GM18505 (cell line): ENCODE data around the gene HSPA1L.
"Not testable (repeated sequence)": the region's sequence is repeated elsewhere in the genome, so short reads cannot be mapped to it uniquely, and the experiment has no call there.

Source experiments
- ATAC-seq: cut with Tn5 transposase; IDR thresholded peaks from one replicate; pipeline ENCODE4 v1.9.1; 2021; ENCODE audit not compliant: unreplicated experiment
- POLR2A ChIP-seq: IDR thresholded peaks from 4 replicates; pipeline ENCODE4 v1.6.1; 2011; ENCODE audit warnings: borderline replicate concordance; ENCODE audit not compliant: insufficient read depth, insufficient read length; ENCODE audit errors: extremely low read depth

Gene HSPA1L

GRCh38 chr6:31829633-31830283 is 14.7 kb upstream of the HSPA1L start:
- no peak for ATAC-seq
- TF ChIP-seq POLR2A, result no peak

- TF ChIP-seq POLR2A, result peak; percentile 99
- peak; percentile 59 for ATAC-seq
These were observed 12.4 kb upstream of the HSPA1L start, which contains the start of gene HSPA1B for GRCh38 chr6:31827286-31828079. TSS of gene HSPA1B (plus strand) at chr6:31827738. CDS start at chr6:31827951, 213 bp downstream.

DNA sequence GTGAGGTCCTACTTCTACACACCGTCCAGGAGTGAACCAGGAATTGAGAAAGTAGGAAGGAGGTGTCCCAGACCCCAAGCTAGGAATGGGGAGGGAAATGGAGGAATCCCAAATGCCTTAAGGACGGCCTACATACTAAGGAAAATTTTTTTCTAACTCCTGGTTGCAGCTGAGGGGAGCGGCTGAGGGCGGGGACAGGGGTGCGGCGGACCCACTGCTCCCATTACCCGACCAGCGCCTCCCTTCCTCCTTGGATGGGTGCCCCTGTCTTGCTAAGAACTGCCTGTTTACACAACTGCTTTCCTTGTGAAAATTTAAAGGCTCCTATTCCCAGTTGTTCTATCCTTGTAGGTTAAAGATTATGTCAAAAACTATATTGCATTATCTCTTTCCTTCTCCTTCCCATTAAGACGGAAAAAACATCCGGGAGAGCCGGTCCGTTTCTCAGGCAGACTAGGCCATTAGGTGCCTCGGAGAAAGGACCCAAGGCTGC is 11.8 kb upstream of the HSPA1L start:
- ATAC-seq, result no peak

DNA sequence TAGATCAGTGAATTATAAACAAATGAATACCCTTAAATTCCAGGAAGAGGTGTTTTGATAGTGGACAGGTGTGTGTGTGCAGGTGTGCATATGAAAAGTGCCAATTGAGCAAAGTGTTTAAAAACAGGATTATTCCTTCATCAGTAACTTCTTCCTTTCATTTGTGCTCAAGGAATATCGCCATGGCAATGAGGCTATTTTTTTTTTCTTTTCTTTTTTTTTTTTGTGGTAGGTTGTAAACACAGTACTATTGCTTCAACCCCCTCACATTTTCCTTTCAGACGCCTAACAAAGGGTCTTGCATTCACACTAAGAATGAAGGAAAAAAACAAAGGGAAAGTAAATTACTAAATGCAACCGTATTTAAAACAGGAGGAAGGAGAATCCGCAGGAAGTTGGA is 10.5 kb upstream of the HSPA1L start:
- no peak for TF ChIP-seq POLR2A
- no peak for ATAC-seq

More for the DNA sequence above, 11.8 kb upstream of the HSPA1L start:
- TF ChIP-seq POLR2A, result no peak

GRCh38 chr6:31823592-31824196 is 8.6 kb upstream of the HSPA1L start:
- not testable (repeated sequence) for ATAC-seq

GRCh38 chr6:31822036-31822821 is 7.1 kb upstream of the HSPA1L start:
- peak; percentile 41 for ATAC-seq
- TF ChIP-seq POLR2A, result no peak

DNA sequence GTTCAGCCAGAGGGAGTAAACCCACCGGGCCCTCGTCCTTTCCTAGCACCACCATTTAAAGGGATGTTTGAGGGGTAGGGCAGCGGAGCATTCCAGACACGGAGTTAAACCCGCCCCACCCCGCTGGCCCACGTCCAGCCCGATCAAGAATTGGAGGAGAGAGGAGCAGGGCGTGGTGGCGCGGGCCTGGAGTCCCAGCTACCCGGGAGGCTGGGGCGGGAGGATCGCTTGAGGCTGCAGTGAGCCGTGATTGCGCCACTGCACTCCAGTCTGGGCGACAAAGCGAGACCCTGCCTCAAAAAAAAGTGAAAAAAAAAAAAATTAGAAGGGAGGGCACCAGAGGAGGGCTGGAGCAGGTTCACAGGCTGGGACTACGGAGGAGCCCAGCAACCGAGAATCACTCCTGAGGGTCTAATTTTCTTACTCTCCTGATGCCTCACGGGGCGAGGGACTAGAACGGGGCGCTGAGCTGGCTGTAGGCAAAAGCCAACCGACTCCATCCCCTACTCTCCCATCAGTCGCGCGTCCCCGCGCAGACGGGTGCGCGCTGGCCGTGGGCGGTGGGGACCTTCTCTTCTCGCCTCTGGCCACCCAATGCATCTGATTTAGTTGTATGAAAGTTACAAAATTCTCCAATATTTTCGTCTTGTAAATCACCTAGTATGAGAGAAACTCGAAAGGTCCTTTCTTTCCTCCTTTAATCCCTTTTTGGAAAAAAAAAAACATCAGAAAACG is 6.4 kb upstream of the HSPA1L start:
- ATAC-seq, result peak; percentile 29

GRCh38 chr6:31820399-31820798 is 5.3 kb upstream of the HSPA1L start:
- ATAC-seq, result not testable (repeated sequence)

More for the DNA sequence above, 6.4 kb upstream of the HSPA1L start:
- peak; percentile 91 for TF ChIP-seq POLR2A

DNA sequence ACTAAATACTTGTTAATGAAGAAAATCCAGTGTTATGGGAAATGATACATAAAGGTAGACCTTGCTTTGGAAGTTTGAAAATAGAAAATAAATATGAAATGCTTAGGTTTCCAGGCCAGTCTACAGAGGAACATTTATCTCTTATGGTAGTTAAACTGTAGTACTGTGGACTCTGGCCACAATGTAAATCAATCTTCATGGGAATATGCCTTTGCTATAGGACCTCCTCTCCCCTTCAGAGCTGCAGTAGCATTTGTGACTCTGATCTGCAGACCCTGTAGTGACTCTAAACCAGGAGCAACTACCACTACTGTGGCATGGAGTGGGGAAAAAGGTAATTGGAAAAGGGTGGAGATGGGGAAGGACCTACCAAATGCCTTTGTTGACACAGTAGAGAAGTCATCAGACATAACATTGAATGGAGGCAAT is 4.8 kb upstream of the HSPA1L start:
- TF ChIP-seq POLR2A, result no peak
- no peak for ATAC-seq

DNA sequence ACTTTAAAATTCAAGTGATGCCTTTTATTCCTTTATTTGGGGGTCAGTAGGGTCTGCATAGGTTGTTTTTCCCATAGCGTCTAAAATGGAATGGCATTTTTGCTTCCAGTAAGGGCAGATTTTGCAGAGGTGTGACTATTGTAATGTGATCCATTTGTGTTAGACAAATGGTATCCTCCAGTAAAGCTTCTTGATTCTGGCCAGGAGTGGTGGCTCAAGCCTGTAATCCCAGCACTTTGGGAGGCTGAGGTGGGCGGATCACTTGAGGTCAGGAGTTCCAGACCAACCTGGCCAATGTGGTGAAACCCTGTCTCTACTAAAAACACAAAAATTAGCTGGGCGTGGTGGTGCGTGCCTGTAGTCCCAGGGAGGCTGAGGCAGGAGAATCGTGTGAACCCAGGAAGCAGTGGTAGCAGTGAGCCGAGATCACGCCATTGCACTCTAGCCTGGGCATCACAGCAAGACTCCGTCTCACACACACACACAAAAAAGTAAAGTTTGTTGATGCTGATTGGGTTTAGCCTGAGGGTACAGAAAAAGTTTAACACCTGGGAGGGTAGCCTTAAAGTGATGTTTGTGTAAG is 2.9 kb upstream of the HSPA1L start:
- not testable (repeated sequence) for ATAC-seq

DNA sequence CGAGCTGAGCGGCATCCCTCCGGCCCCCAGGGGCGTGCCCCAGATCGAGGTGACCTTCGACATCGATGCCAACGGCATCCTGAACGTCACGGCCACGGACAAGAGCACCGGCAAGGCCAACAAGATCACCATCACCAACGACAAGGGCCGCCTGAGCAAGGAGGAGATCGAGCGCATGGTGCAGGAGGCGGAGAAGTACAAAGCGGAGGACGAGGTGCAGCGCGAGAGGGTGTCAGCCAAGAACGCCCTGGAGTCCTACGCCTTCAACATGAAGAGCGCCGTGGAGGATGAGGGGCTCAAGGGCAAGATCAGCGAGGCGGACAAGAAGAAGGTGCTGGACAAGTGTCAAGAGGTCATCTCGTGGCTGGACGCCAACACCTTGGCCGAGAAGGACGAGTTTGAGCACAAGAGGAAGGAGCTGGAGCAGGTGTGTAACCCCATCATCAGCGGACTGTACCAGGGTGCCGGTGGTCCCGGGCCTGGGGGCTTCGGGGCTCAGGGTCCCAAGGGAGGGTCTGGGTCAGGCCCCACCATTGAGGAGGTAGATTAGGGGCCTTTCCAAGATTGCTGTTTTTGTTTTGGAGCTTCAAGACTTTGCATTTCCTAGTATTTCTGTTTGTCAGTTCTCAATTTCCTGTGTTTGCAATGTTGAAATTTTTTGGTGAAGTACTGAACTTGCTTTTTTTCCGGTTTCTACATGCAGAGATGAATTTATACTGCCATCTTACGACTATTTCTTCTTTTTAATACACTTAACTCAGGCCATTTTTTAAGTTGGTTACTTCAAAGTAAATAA is 2.2 kb upstream of the HSPA1L start:
- ATAC-seq, result not testable (repeated sequence)

- ATAC-seq, result no peak
- TF ChIP-seq POLR2A, result no peak
These were observed 432 bp downstream of the HSPA1L start for GRCh38 chr6:31814677-31815024.
